Measurements from ENCODE around the gene PEX1. TPM values are rescaled to one million over a fixed set of nuclear protein-coding genes. Genes with fewer than 3 reads are reported as not detected.

PEX1 gene
- polyA plus RNA-seq, 3 donors = 2.8 to 10.8 (median 2.9) TPM

DNA sequence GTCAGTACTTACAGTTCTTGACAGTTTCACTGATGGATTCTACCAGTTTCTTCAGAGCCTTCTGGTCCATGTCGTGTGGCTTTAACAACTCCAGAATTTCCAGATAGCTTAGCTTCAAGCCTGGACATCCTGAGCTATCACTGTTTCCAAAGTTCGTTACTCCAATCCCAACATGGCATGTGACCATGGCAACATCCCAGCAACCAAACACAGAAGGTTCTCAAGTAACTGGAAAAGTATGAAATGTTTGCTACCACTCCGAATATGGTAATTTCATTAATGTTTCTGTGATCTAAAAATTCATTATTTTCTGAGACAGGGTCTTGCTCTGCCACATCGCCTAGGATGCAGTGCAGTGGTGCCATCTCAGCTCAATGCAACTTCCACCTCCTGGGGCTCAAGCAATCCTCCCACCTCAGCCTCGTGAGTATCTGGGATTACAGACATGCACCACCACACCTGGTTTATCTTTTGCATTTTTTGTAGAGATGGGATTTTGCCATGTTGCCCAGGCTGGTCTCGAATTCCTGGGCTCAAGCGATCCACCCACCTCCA, 29.6 kb upstream of the PEX1 start:
- Mint-ChIP-seq H3K36me3 (peaks cover 28 to 30% of the 10 kb centered on the region in 2 donors), H3K9me3 (no peaks in the 10 kb centered on the region), H3K4me3 (no peak overlapping the region), H3K27me3 (ENCODE audit: low read depth in 3 of 3) (peaks cover 0 to 5% (median 0%) of the 10 kb centered on the region in 3 donors), H3K27ac (peak overlapping the region in 1 of 7 donors; percentile 30), H3K4me1 (no peaks in the 10 kb centered on the region)
- intact Hi-C loops (cut with micrococcal nuclease) = no loop called here
- Histone ChIP-seq H3K4me3 (replicated peaks in 1 of 3; ENCODE audit: low read depth in 2 of 3, low read length in 3 of 3) (no peak overlapping the region), H3K27me3 (ENCODE audit: control insufficient read depth in 2 of 2, insufficient read depth in 2 of 2, low read length in 2 of 2) (no peaks in the 10 kb centered on the region), H2AFZ (ENCODE audit: insufficient read depth, low read depth, low read length, poor library complexity, severe bottlenecking) (no peak overlapping the region), H3K4me1 (ENCODE audit: control insufficient read depth in 1 of 2, insufficient read depth in 2 of 2, low read length in 2 of 2) (no peaks in the 10 kb centered on the region), H3K4me2 (replicated peaks; ENCODE audit: extremely low read depth, low read length, poor library complexity, severe bottlenecking) (no peak overlapping the region), H3K9me3 (replicated peaks in 1 of 2; ENCODE audit: control insufficient read depth in 1 of 2, insufficient read depth in 1 of 2, low read length in 2 of 2) (no peaks in the 10 kb centered on the region), H4K20me1 (ENCODE audit: insufficient read depth, low read length) (no peaks in the 10 kb centered on the region), H3K36me3 (replicated peaks in 1 of 2; ENCODE audit: control insufficient read depth in 1 of 2, insufficient read depth in 2 of 2, low read length in 2 of 2) (peaks cover 16 to 39% of the 10 kb centered on the region in 2 donors), H3K79me2 (ENCODE audit: insufficient read depth, low read length) (no peaks in the 10 kb centered on the region), H3K27ac (ENCODE audit: low read depth in 1 of 2, low read length in 2 of 2) (no peak overlapping the region), H3K9ac (ENCODE audit: insufficient read depth, low read length, poor library complexity, severe bottlenecking) (no peak overlapping the region)
- DNase-seq = no peak
- TF ChIP-seq, protein P1, sequence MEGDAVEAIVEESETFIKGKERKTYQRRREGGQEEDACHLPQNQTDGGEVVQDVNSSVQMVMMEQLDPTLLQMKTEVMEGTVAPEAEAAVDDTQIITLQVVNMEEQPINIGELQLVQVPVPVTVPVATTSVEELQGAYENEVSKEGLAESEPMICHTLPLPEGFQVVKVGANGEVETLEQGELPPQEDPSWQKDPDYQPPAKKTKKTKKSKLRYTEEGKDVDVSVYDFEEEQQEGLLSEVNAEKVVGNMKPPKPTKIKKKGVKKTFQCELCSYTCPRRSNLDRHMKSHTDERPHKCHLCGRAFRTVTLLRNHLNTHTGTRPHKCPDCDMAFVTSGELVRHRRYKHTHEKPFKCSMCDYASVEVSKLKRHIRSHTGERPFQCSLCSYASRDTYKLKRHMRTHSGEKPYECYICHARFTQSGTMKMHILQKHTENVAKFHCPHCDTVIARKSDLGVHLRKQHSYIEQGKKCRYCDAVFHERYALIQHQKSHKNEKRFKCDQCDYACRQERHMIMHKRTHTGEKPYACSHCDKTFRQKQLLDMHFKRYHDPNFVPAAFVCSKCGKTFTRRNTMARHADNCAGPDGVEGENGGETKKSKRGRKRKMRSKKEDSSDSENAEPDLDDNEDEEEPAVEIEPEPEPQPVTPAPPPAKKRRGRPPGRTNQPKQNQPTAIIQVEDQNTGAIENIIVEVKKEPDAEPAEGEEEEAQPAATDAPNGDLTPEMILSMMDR (IDR thresholded peaks at IDR 0.05) = no peak
- 88% methylated on average over 1 of the region's 7 CpGs for WGBS (ENCODE audit: insufficient coverage)

GRCh38 chr7:92557249-92557648, 28.9 kb upstream of the PEX1 start:
- H3K4me3 ChIP-seq (replicated peaks in 1 of 3; ENCODE audit: low read depth in 2 of 3, low read length in 3 of 3) = no peak overlapping the region
- H3K4me2 ChIP-seq (replicated peaks; ENCODE audit: extremely low read depth, low read length, poor library complexity, severe bottlenecking) = no peak overlapping the region
- no peak overlapping the region for H3K27ac ChIP-seq (ENCODE audit: low read depth in 1 of 2, low read length in 2 of 2)
- TF ChIP-seq, protein P1 (IDR thresholded peaks at IDR 0.05) = no peak
- H4K20me1 ChIP-seq (ENCODE audit: insufficient read depth, low read length) = no peaks in the 10 kb centered on the region
- no peak overlapping the region for H2AFZ ChIP-seq (ENCODE audit: insufficient read depth, low read depth, low read length, poor library complexity, severe bottlenecking)
- H3K9ac ChIP-seq (ENCODE audit: insufficient read depth, low read length, poor library complexity, severe bottlenecking) = no peak overlapping the region
- no peaks in the 10 kb centered on the region for H3K9me3 ChIP-seq (replicated peaks in 1 of 2; ENCODE audit: control insufficient read depth in 1 of 2, insufficient read depth in 1 of 2, low read length in 2 of 2)
- H3K9me3 Mint-ChIP-seq = no peaks in the 10 kb centered on the region
- no peak for DNase-seq
- peaks cover 0 to 5% (median 0%) of the 10 kb centered on the region in 3 donors for H3K27me3 Mint-ChIP-seq (ENCODE audit: low read depth in 3 of 3)
- H3K79me2 ChIP-seq (ENCODE audit: insufficient read depth, low read length) = no peaks in the 10 kb centered on the region
- H3K4me3 Mint-ChIP-seq = no peak overlapping the region
- no peaks in the 10 kb centered on the region for H3K27me3 ChIP-seq (ENCODE audit: control insufficient read depth in 2 of 2, insufficient read depth in 2 of 2, low read length in 2 of 2)
- H3K36me3 Mint-ChIP-seq = peaks cover 26 to 27% of the 10 kb centered on the region in 2 donors
- intact Hi-C loops (cut with micrococcal nuclease) = no loop called here
- peaks cover 11 to 34% of the 10 kb centered on the region in 2 donors for H3K36me3 ChIP-seq (replicated peaks in 1 of 2; ENCODE audit: control insufficient read depth in 1 of 2, insufficient read depth in 2 of 2, low read length in 2 of 2)
- H3K4me1 ChIP-seq (ENCODE audit: control insufficient read depth in 1 of 2, insufficient read depth in 2 of 2, low read length in 2 of 2) = no peaks in the 10 kb centered on the region
- H3K4me1 Mint-ChIP-seq = no peaks in the 10 kb centered on the region
- peak overlapping the region in 1 of 7 donors; percentile 59 for H3K27ac Mint-ChIP-seq
- WGBS (ENCODE audit: insufficient coverage) = 100% methylated on average over 2 of the region's 2 CpGs

Data from CD14-positive monocyte (primary cell).